Calu3 (cell line): ENCODE results near the gene DMRTC2. TPM values are rescaled to one million over a fixed set of nuclear protein-coding genes. Genes with fewer than 3 reads are reported as not detected.

Experiments used
- BruUV-seq: library from RNA; stranded (reverse); fragments of 400-500 nt; replicated peaks from 2 replicates; lab custom pipeline; 2021; lab: Mats Ljungman, UMichigan
- CTCF ChIA-PET: fragments of 300-600 bp; sonication (Branson Sonifier 250); formaldehyde crosslinking; loops from one replicate; lab custom pipeline; 2022; ENCODE audit warnings: antibody characterized with exemption; lab: Charles Lee
- DNase-seq: peaks from one replicate; pipeline ENCODE4 v3.0.0; 2022
- H3K27ac Mint-ChIP-seq: one replicate; pipeline ENCODE4 v1.8.0; 2022; ENCODE audit warnings: mixed read lengths; ENCODE audit not compliant: unreplicated experiment
- H3K27me3 Mint-ChIP-seq: one replicate; pipeline ENCODE4 v1.8.0; 2022; ENCODE audit warnings: mixed read lengths; ENCODE audit not compliant: unreplicated experiment
- H3K36me3 Mint-ChIP-seq: one replicate; pipeline ENCODE4 v1.8.0; 2022; ENCODE audit warnings: mild to moderate bottlenecking, moderate library complexity, mixed read lengths; ENCODE audit not compliant: insufficient read depth, unreplicated experiment
- H3K4me1 Mint-ChIP-seq: one replicate; pipeline ENCODE4 v1.8.0; 2022; ENCODE audit warnings: mild to moderate bottlenecking, low read depth, mixed read lengths; ENCODE audit not compliant: unreplicated experiment
- H3K4me3 Mint-ChIP-seq: one replicate; pipeline ENCODE4 v1.8.0; 2022; ENCODE audit warnings: mild to moderate bottlenecking, low read depth, moderate library complexity, mixed read lengths; ENCODE audit not compliant: unreplicated experiment
- H3K9me3 Mint-ChIP-seq: one replicate; pipeline ENCODE4 v1.8.0; 2022; ENCODE audit warnings: low read depth, mixed read lengths; ENCODE audit not compliant: unreplicated experiment
- CTCF ChIP-seq: fragments of 200-600 bp; IDR thresholded peaks from one replicate; pipeline ENCODE4 v1.8.0; 2022; ENCODE audit warnings: antibody characterized with exemption; ENCODE audit not compliant: unreplicated experiment
- intact Hi-C: fragments of 100-400 bp; cut with micrococcal nuclease; formaldehyde crosslinking; loops from one replicate; pipeline ENCODE4 v1.10.0; 2022; ENCODE audit not compliant: unreplicated experiment
- total RNA-seq: library from RNA; stranded (reverse); gene quantifications from 2 replicates; pipeline ENCODE4 v1.2.3, GENCODE V29; 2022

The DMRTC2 gene
- total RNA-seq, 1 experiment from 2014 or later, result not detected

DNA sequence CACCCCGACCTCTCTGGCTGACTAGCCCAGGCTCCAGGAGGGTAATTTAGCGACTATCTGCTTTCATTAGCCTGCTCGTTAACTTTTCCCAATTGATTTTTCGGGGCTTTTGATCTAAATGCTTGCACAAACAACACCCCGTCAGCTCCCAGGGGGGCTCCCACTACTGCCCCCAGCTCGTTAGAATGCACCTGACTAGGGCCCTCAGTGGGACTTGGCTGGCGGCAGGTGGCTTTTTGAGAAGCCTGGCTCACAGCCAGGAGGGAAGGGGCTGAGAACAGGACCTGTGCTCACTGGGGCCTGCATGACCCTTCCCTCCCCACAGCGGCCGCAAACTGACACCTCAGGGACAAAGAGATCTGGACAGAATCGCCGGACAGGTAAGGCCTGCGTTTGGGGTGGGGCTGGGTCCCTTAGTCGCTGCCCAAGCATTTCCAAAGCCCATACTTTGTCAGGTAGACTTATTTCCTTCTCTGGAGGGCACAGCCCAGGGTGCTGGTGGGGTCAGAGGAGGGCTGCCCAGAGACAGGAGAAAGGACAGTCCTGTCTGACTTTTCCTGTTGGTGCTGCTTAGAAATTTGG lies 24.6 kb downstream of the DMRTC2 start:
- H3K4me1 Mint-ChIP-seq, result peaks cover 39% of the 10 kb centered on the region
- TF ChIP-seq CTCF, result no peak
- CTCF ChIA-PET, result interaction anchor here (2.0 kb wide), 1 partner anchor 9 kb away, joined by 5 read pairs; the partner anchor contains the start of gene RPS19
- no TSS peak for BruUV-seq
- peaks cover 90% of the 10 kb centered on the region for H3K36me3 Mint-ChIP-seq
- H3K9me3 Mint-ChIP-seq, result no peaks in the 10 kb centered on the region
- intact Hi-C loops, result no loop called here
- no peaks in the 10 kb centered on the region for H3K27me3 Mint-ChIP-seq
- H3K27ac Mint-ChIP-seq, result no peak overlapping the region
- no peak for DNase-seq
- no peak overlapping the region for H3K4me3 Mint-ChIP-seq

DNA sequence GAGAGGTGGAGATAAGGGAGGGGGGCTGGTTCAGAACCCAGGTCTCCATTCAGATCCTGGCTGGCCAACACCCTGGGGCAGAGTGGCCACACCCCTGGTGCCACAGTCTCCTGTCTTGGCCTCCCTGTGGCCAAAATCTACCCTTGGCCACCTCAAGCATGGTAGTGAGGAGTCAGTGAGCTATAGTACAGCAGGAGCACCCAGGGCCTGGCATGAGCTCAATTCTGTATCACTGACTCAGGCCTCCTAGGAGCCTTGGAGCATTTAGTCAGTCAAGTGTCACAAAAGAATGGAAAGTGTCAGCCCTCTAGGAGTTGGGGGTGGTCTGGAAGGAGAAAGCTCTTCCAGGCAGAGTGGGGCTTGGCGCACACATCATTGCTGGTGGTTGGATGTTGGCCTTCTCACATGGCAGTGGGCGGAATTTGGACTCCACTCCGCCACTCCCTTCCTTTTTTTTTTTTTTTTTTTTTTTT lies 25.6 kb downstream of the DMRTC2 start:
- Mint-ChIP-seq H3K4me1 (peaks cover 36% of the 10 kb centered on the region), H3K27me3 (no peaks in the 10 kb centered on the region), H3K9me3 (no peaks in the 10 kb centered on the region), H3K27ac (no peak overlapping the region), H3K36me3 (peaks cover 81% of the 10 kb centered on the region), H3K4me3 (no peak overlapping the region)
- TF ChIP-seq CTCF, result no peak
- intact Hi-C loops, result no loop called here
- BruUV-seq, result no TSS peak
- DNase-seq, result no peak
- CTCF ChIA-PET, result interaction anchor here (0.6 to 2.0 kb wide), 3 partner anchors 10 to 222 kb away, joined by 3 to 7 read pairs (median 5); partner anchors contain the start of gene RPS19

DNA sequence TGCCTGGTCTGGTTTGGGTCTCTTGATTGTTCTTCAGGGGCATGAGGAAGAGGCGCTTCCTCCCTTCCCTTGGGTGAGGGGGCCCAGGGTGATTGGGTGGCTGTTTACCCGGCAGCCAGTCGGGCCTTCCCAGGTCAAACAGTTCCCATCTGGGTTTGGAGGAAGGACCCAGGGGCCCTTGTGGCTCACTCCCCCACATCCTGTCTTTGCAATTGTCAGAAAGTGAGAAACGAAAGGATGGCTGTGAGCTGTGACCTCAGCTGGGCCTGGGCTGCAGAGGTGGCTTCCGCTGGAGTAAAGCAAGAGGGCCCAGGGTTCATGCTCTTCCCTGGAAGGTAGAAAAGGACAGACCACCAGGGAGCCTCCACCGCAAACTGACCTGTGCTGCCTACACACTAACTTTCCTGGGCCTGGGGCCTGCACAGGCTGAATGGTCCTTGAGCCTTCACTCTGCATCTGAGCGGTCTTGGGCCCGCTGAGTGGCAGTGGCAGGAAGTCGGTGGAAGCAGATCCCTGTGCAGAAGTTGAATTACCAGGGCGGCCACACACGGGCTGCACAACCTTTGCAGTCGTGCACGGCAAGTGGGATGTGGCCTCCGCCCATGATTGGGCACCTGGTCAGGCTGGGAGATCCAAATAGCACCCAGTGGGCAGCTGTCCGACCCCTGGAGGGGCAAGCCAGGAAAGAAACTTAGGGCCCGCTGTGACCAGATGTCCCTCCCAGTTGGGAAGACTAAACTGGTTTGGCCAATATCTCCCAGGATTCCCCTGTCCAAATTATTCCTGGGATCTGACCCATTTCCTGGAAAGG lies 26.9 kb downstream of the DMRTC2 start:
- CTCF ChIA-PET, result interaction anchor here (0.6 to 2.0 kb wide), 2 partner anchors 12 to 50 kb away, joined by 5 to 10 read pairs; partner anchors contain the start of gene RPS19
- Mint-ChIP-seq H3K4me3 (no peak overlapping the region), H3K27me3 (no peaks in the 10 kb centered on the region), H3K9me3 (no peaks in the 10 kb centered on the region), H3K27ac (peak overlapping the region; percentile 78), H3K36me3 (peaks cover 67% of the 10 kb centered on the region), H3K4me1 (peaks cover 28% of the 10 kb centered on the region)
- BruUV-seq, result no TSS peak
- no peak for DNase-seq
- no peak for TF ChIP-seq CTCF
- intact Hi-C loops, result loop anchor here (2.0 kb wide), 1 partner anchor 63 kb away; no protein-coding TSS in a partner anchor

DNA sequence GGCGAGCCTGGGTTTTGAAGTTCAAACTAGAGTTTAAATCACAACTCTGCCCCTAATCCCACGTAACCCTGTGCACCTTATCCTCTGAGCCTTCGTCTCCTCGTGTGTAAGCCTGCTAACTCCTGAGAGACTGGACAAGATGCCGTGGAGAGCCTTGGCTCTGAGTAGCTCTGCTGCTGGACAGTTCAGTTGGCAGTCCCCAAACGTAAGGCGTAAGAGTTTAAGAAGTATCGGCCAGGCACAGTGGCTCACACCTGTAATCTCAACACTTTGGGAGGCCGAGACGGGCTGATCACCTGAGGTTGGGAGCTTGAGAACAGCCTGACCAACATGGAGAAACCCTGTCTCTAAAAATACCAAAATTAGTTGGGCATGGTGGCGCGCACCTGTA lies 27.5 kb downstream of the DMRTC2 start:
- no TSS peak for BruUV-seq
- Mint-ChIP-seq H3K36me3 (peaks cover 62% of the 10 kb centered on the region), H3K4me3 (no peak overlapping the region), H3K27ac (peak overlapping the region; percentile 78), H3K27me3 (no peaks in the 10 kb centered on the region), H3K9me3 (no peaks in the 10 kb centered on the region), H3K4me1 (peaks cover 28% of the 10 kb centered on the region)
- CTCF ChIA-PET, result interaction anchor here (0.6 to 1.7 kb wide), 6 partner anchors 12 to 223 kb away, joined by 4 to 16 read pairs (median 9); partner anchors contain the start of genes RABAC1 and RPS19
- DNase-seq, result no peak
- intact Hi-C loops, result loop anchor here (2.0 kb wide), 1 partner anchor 62 kb away; no protein-coding TSS in a partner anchor
- no peak for TF ChIP-seq CTCF
